ENCODE measurements around the gene GRB10. TPM values are rescaled to one million over a fixed set of nuclear protein-coding genes. Genes with fewer than 3 reads are reported as not detected.

Gene GRB10
- total RNA-seq, 4 donors from 2014 or later: 33.9 to 72.6 (median 41.8) TPM

- Histone ChIP-seq H3K9me3 (no peaks in the 10 kb centered on the region), H3K4me1 (peaks cover 10 to 13% of the 10 kb centered on the region in 2 donors), H3K36me3 (no peaks in the 10 kb centered on the region), H3K27ac (peak overlapping the region in 1 of 2 donors; percentile 14), H3K4me3 (no peak overlapping the region), H3K27me3 (no peaks in the 10 kb centered on the region)
- no peak for DNase-seq
- intact Hi-C loops (cut with DNase I; ENCODE audit: low total_unique reads): no loop called here
- TF ChIP-seq POLR2A (IDR thresholded peaks at IDR 0.05) (no peak), CTCF (IDR thresholded peaks at IDR 0.05) (no peak)
These were observed 121.2 kb downstream of the GRB10 start for GRCh38 chr7:50661345-50662040.

GRCh38 chr7:50660830-50661175 is 121.9 kb downstream of the GRB10 start:
- DNase-seq: no peak
- TF ChIP-seq POLR2A (IDR thresholded peaks at IDR 0.05): no peak
- TF ChIP-seq CTCF (IDR thresholded peaks at IDR 0.05): no peak
- Histone ChIP-seq H3K4me3 (no peak overlapping the region), H3K9me3 (no peaks in the 10 kb centered on the region), H3K4me1 (peaks cover 15 to 17% of the 10 kb centered on the region in 2 donors), H3K27ac (no peak overlapping the region), H3K36me3 (no peaks in the 10 kb centered on the region), H3K27me3 (no peaks in the 10 kb centered on the region)
- intact Hi-C loops (cut with DNase I; ENCODE audit: low total_unique reads): no loop called here

- TF ChIP-seq CTCF (IDR thresholded peaks at IDR 0.05): no peak
- no peak for TF ChIP-seq POLR2A (IDR thresholded peaks at IDR 0.05)
- Histone ChIP-seq H3K9me3 (no peaks in the 10 kb centered on the region), H3K4me1 (peaks cover 18 to 20% of the 10 kb centered on the region in 2 donors), H3K27me3 (no peaks in the 10 kb centered on the region), H3K4me3 (no peak overlapping the region), H3K36me3 (no peaks in the 10 kb centered on the region), H3K27ac (peak overlapping the region in 1 of 2 donors; percentile 87)
- intact Hi-C loops (cut with DNase I; ENCODE audit: low total_unique reads): no loop called here
- peak in 1 of 2 donors; percentile 20 for DNase-seq
These were observed 122.5 kb downstream of the GRB10 start for GRCh38 chr7:50660040-50660829.

- H3K27me3 ChIP-seq: no peaks in the 10 kb centered on the region
- DNase-seq: peak in 1 of 2 donors; percentile 16
- H3K4me1 ChIP-seq: peaks cover 18 to 21% of the 10 kb centered on the region in 2 donors
- peak overlapping the region; percentile 87 to 95 for H3K27ac ChIP-seq
- no peaks in the 10 kb centered on the region for H3K9me3 ChIP-seq
- H3K36me3 ChIP-seq: no peaks in the 10 kb centered on the region
- no peak overlapping the region for H3K4me3 ChIP-seq
- TF ChIP-seq CTCF (IDR thresholded peaks at IDR 0.05) (no peak), POLR2A (IDR thresholded peaks at IDR 0.05) (no peak)
- intact Hi-C loops (cut with DNase I; ENCODE audit: low total_unique reads): loop anchor here (10.0 kb wide), 1 partner anchor 155 kb away; no protein-coding TSS in a partner anchor
These were observed 123.2 kb downstream of the GRB10 start for GRCh38 chr7:50659329-50659965.

Measured in uterus (tissue), 4 donors.